HepG2 (cell line): ENCODE data around the gene GOLGA6L1. TPM values are rescaled to one million over a fixed set of nuclear protein-coding genes. Genes with fewer than 3 reads are reported as not detected.
"Not testable (repeated sequence)": the region's sequence is repeated elsewhere in the genome, so short reads cannot be mapped to it uniquely, and the experiment has no call there.

ENCODE experiments used
- ATAC-seq: fragments of 200-7000 bp; cut with Tn5 transposase; 3 replicates; pipeline ENCODE4 v1.9.1; 2020; ENCODE audit warnings: mild to moderate bottlenecking, moderate library complexity
- BruUV-seq: library from RNA; stranded (reverse); fragments of 400-500 nt; replicated peaks from 2 replicates; lab custom pipeline; 2021; lab: Mats Ljungman, UMichigan
- CTCF ChIA-PET: fragments of 300-600 bp; formaldehyde crosslinking; extraction: SDS; loops from one replicate; lab custom pipeline; 2021; ENCODE audit warnings: low total read pairs, inconsistent platforms, low intra/inter-chr PET ratio; lab: Yijun Ruan, JAX
- POLR2A ChIA-PET: fragments of 350-600 bp; sonication (Branson Sonifier 250); formaldehyde crosslinking; loops from one replicate; lab custom pipeline; 2020; ENCODE audit warnings: antibody characterized with exemption, inconsistent platforms; lab: Yijun Ruan, JAX
- DNase-seq: peaks from one replicate; pipeline ENCODE4 v3.0.0-alpha.2; 2015; ENCODE audit warnings: low spot score
- FAIRE-seq: peaks from 3 replicates; lab custom pipeline; 2011; peaks lifted over from hg19 to GRCh38; lab: Jason Lieb, UNC
- H2AFZ ChIP-seq: one replicate; pipeline ENCODE4 v1.6.1; 2011; ENCODE audit warnings: low read length, inconsistent platforms
- H3K27ac ChIP-seq: fragments of 300-600 bp; 3 replicates; pipeline ENCODE4 v1.8.0; 2011; ENCODE audit warnings: mixed run types, mild to moderate bottlenecking, mixed read lengths, low read length, inconsistent platforms; ENCODE audit not compliant: insufficient read depth; ENCODE audit errors: extremely low read length
- H3K27me3 ChIP-seq, 2 experiments: fragments of 200-600 bp in 1 of 2; 2 replicates in 1 of 2; 3 replicates in 1 of 2; pipeline versions ENCODE4 v1.6.0 to v1.8.0; 2011; ENCODE audit warnings: low read length in 2 of 2, mild to moderate bottlenecking in 2 of 2, moderate library complexity in 2 of 2, inconsistent platforms in 1 of 2; ENCODE audit not compliant: insufficient read depth in 2 of 2, control insufficient read depth in 1 of 2
- H3K36me3 ChIP-seq, 2 experiments: fragments of 200-600 bp in 1 of 2; replicated peaks in 1 of 2; 2 replicates in 1 of 2; 3 replicates in 1 of 2; pipeline versions ENCODE4 v1.5.1 to v1.8.0; 2011; ENCODE audit warnings: low read length in 2 of 2, inconsistent platforms in 1 of 2; ENCODE audit not compliant: insufficient read depth in 2 of 2, control insufficient read depth in 1 of 2
- H3K4me1 ChIP-seq: 2 replicates; pipeline ENCODE4 v1.5.1; 2012; ENCODE audit warnings: low read length, inconsistent platforms; ENCODE audit not compliant: insufficient read depth
- H3K4me2 ChIP-seq: 2 replicates; pipeline ENCODE4 v1.6.0; 2011; ENCODE audit warnings: low read depth, low read length, inconsistent platforms
- H3K4me3 ChIP-seq, 3 experiments: fragments of 200-600 bp in 1 of 3; sonication (generic), shearing (Covaris generic) in 1 of 3; replicated peaks in 1 of 3; 2 replicates each; pipeline ENCODE4 v1.5.1; 2011 to 2016; ENCODE audit warnings: low read length in 3 of 3, inconsistent platforms in 2 of 3, low read depth in 2 of 3, mild to moderate bottlenecking in 2 of 3, control low read depth in 1 of 3, mixed read lengths in 1 of 3; ENCODE audit not compliant: insufficient read depth in 1 of 3
- H3K79me2 ChIP-seq: one replicate; pipeline ENCODE4 v1.6.1; 2011; ENCODE audit warnings: low read length, inconsistent platforms; ENCODE audit not compliant: insufficient read depth
- H3K9ac ChIP-seq: 2 replicates; pipeline ENCODE4 v1.6.0; 2011; ENCODE audit warnings: mild to moderate bottlenecking, low read depth, low read length, inconsistent platforms; ENCODE audit not compliant: insufficient read depth
- H3K9me3 ChIP-seq: 2 replicates; pipeline ENCODE4 v1.5.1; 2012; ENCODE audit warnings: mild to moderate bottlenecking, low read length
- H4K20me1 ChIP-seq: 2 replicates; pipeline ENCODE4 v1.6.0; 2011; ENCODE audit warnings: inconsistent platforms, mild to moderate bottlenecking, low read length, moderate library complexity; ENCODE audit not compliant: insufficient read depth
- ATF7 ChIP-seq, 2 experiments: fragments of 450-650 bp in 1 of 2; sonication (generic) in 1 of 2; formaldehyde crosslinking in 1 of 2; IDR thresholded peaks; 2 replicates each; pipeline versions ENCODE4 v1.4.0 to v1.6.1; 2016 to 2020; ENCODE audit warnings: antibody characterized with exemption in 1 of 2, mild to moderate bottlenecking in 1 of 2, missing genetic modification reagents in 1 of 2
- CEBPB ChIP-seq: IDR thresholded peaks from 2 replicates; pipeline ENCODE4 v1.6.1; 2011; ENCODE audit warnings: low read depth, low read length, improper control_type of control experiment, borderline replicate concordance
- DZIP1 ChIP-seq: sonication (generic); formaldehyde crosslinking; IDR thresholded peaks from 2 replicates; pipeline ENCODE4 v1.5.0; 2020; ENCODE audit warnings: mild to moderate bottlenecking, missing genetic modification reagents
- NFYB ChIP-seq: sonication (generic); formaldehyde crosslinking; IDR thresholded peaks from 2 replicates; pipeline ENCODE4 v1.4.0; 2020; ENCODE audit warnings: missing genetic modification reagents
- WGBS: methylation state at CpG from one replicate; pipeline ENCODE4 v1.1.6; 2017; ENCODE audit warnings: low lambda C conversion rate; 5-methylcytosine and 5-hydroxymethylcytosine counted together
- in situ Hi-C: cut with HindIII; loops from 2 replicates; pipeline ENCODE4 v1.10.0; 2017; ENCODE audit warnings: low pct_unique_long_range_greater_than_20kb; ENCODE audit not compliant: extremely low pct_ligation_motif_present
- intact Hi-C: fragments of 100-400 bp; cut with micrococcal nuclease; formaldehyde crosslinking; loops from one replicate; pipeline ENCODE4 v1.10.0; 2022; ENCODE audit not compliant: unreplicated experiment
- polyA plus RNA-seq, 8 experiments: library from polyadenylated mRNA; depleted of rRNA in 3 of 8; stranded (reverse) in 7 of 8; unstranded in 1 of 8; fragments of >200 nt; fragmentation: Illumina TruSeq in 4 of 8; extraction: Trizol in 4 of 8; gene quantifications; 2 replicates each; pipeline versions ENCODE4 v1.2.1 to v1.2.3, GENCODE V29; 2011 to 2016; ENCODE audit warnings: low read depth in 4 of 8, missing spikeins in 1 of 8, mixed read lengths in 1 of 8; ENCODE audit not compliant: insufficient read depth in 1 of 8
- total RNA-seq, 5 experiments: library from RNA; depleted of rRNA; stranded (reverse); fragments of >200 nt; fragmentation: Illumina TruSeq; extraction: Trizol; gene quantifications; 2 replicates each; pipeline ENCODE4 v1.2.3, GENCODE V29; 2016; ENCODE audit warnings: low read depth in 1 of 5

The GOLGA6L1 gene
- total and polyA plus RNA-seq, 2 of the 13 experiments (the other 11 are each of a cell fraction or from before 2014, with no cell fraction given), result not detected

GRCh38 chr15:23132787-23133186 is 3.8 kb downstream of the GOLGA6L1 start:
- H3K27ac ChIP-seq, H3K27me3 ChIP-seq, DNase-seq, H3K4me3 ChIP-seq, H3K9me3 ChIP-seq, FAIRE-seq, H3K9ac ChIP-seq, BruUV-seq, H3K4me2 ChIP-seq, ATAC-seq, intact Hi-C loops, H3K36me3 ChIP-seq, H2AFZ ChIP-seq, POLR2A ChIA-PET, H4K20me1 ChIP-seq, H3K79me2 ChIP-seq, H3K4me1 ChIP-seq, CTCF ChIA-PET, in situ Hi-C loops: not testable (repeated sequence)
- WGBS, result no CpG with 5 or more reads among the region's 6 CpGs

- no peak overlapping the region for H3K4me2 ChIP-seq
- no peaks in the 10 kb centered on the region; a peak in 1 of 5 replicates for H3K27me3 ChIP-seq
- no peak overlapping the region for H3K9ac ChIP-seq
- POLR2A ChIA-PET, result no interaction called here
- no peaks in the 10 kb centered on the region for H3K4me1 ChIP-seq
- CTCF ChIA-PET, result no interaction called here
- H3K9me3 ChIP-seq, result no peaks in the 10 kb centered on the region
- H4K20me1 ChIP-seq, result no peaks in the 10 kb centered on the region
- no peaks in the 10 kb centered on the region for H3K36me3 ChIP-seq
- DNase-seq, result no peak
- no peak for FAIRE-seq
- no peak overlapping the region for H3K4me3 ChIP-seq
- ATAC-seq, result no peak
- no peaks in the 10 kb centered on the region for H3K79me2 ChIP-seq
- no TSS peak for BruUV-seq
- no peak overlapping the region for H2AFZ ChIP-seq
- TF ChIP-seq NFYB (CRISPR knock-in tag) (no peak), ATF7 (IDR thresholded peaks at IDR 0.05) (peak; percentile 81), ATF7 (CRISPR knock-in tag; IDR thresholded peaks at IDR 0.05) (no peak), DZIP1 (CRISPR knock-in tag) (no peak), CEBPB (peak; percentile 8; the same call in 1 of the 2 replicates)
- H3K27ac ChIP-seq, result no peak overlapping the region
- intact Hi-C loops, result no loop called here
- in situ Hi-C loops, result no loop called here
- WGBS, result 2% methylated on average over 1 of the region's 1 CpG
Measured at GRCh38 chr15:23118208-23118607, 18.4 kb downstream of the GOLGA6L1 start.
